BLaER1 treated with 17β-estradiol and CSF1 and Interleukin-3, amounts not matched to agents 10 nM and 100 nM (cell line): ENCODE results near the gene PCBP1.

Experiments used
- H3K27ac ChIP-seq, 11 experiments: shearing (Covaris generic); formaldehyde crosslinking; 2 replicates each; pipeline ENCODE4 v1.8.1; 2022
- H3K27me3 ChIP-seq, 11 experiments: shearing (Covaris generic); formaldehyde crosslinking; 2 replicates each; pipeline ENCODE4 v1.8.1; 2022
- H3K36me3 ChIP-seq, 11 experiments: shearing (Covaris generic); formaldehyde crosslinking; 2 replicates each; pipeline ENCODE4 v1.8.1; 2022
- H3K4me1 ChIP-seq, 10 experiments: shearing (Covaris generic); formaldehyde crosslinking; 2 replicates each; pipeline ENCODE4 v1.8.1; 2022
- H3K4me2 ChIP-seq, 11 experiments: shearing (Covaris generic); formaldehyde crosslinking; 2 replicates each; pipeline ENCODE4 v1.8.1; 2022
- H3K4me3 ChIP-seq, 10 experiments: shearing (Covaris generic); formaldehyde crosslinking; 2 replicates each; pipeline ENCODE4 v1.8.1; 2022
- H3K9ac ChIP-seq, 11 experiments: shearing (Covaris generic); formaldehyde crosslinking; 2 replicates each; pipeline ENCODE4 v1.8.1; 2022
- H3K9me3 ChIP-seq, 11 experiments: shearing (Covaris generic); formaldehyde crosslinking; replicated peaks in 1 of 11; 2 replicates each; pipeline ENCODE4 v1.8.1; 2022
- H4K20me1 ChIP-seq, 11 experiments: shearing (Covaris generic); formaldehyde crosslinking; 2 replicates each; pipeline ENCODE4 v1.8.1; 2022
- Cebpa-rat ChIP-seq, 11 experiments: shearing (Covaris generic); IDR thresholded peaks; 2 replicates each; pipeline ENCODE4 v1.8.1; 2022

PCBP1 gene

GRCh38 chr2:70086838-70087701 is at the start of gene PCBP1:
Gene PCBP1, plus strand, starts transcription at chr2:70087477. Its CDS starts 267 bp downstream, at chr2:70087744.
- peak within 1 kb of the TSS; percentile 86 to 98 (median 92) for H3K4me3 ChIP-seq
- no peaks in the 10 kb centered on the region for H3K27me3 ChIP-seq
- peaks cover 0 to 3% (median 0%) of the 10 kb centered on the region in 11 experiments; a peak in 2 of 22 replicates for H3K9me3 ChIP-seq
- H4K20me1 ChIP-seq = peaks cover 0 to 7% (median 0%) of the 10 kb centered on the region in 11 experiments; a peak in 3 of 22 replicates
- 0 out of 22 replicates have a peak, but pooled peaks of 1 of the 11 experiments have one; percentile 1 for TF ChIP-seq Cebpa-rat (IDR thresholded peaks at IDR 0.05)
- peak within 1 kb of the TSS; percentile 97 to 100 (median 99) for H3K9ac ChIP-seq
- H3K4me2 ChIP-seq = peak within 1 kb of the TSS; percentile 90 to 99 (median 97)
- peaks cover 23 to 42% (median 29%) of the 10 kb centered on the region in 11 experiments; a peak in 21 of 22 replicates for H3K36me3 ChIP-seq
- peak within 1 kb of the TSS; percentile 99 to 100 (median 100) for H3K27ac ChIP-seq
- H3K4me1 ChIP-seq = peaks cover 50 to 67% (median 60%) of the 10 kb centered on the region in 10 experiments

- Histone ChIP-seq H3K9me3 (no peaks in the 10 kb centered on the region), H3K27ac (peak overlapping the region in 4 of 11 experiments; percentile 89 to 99 (median 98); a peak in 7 of 22 replicates), H3K27me3 (no peaks in the 10 kb centered on the region), H3K36me3 (peaks cover 0 to 59% (median 25%) of the 10 kb centered on the region in 11 experiments; a peak in 16 of 22 replicates), H3K4me3 (no peak overlapping the region), H4K20me1 (no peaks in the 10 kb centered on the region), H3K9ac (no peak overlapping the region; a peak in 1 of 22 replicates), H3K4me2 (peak overlapping the region in 4 of 11 experiments; percentile 66 to 90 (median 78); a peak in 7 of 22 replicates), H3K4me1 (peaks cover 0 to 100% (median 29%) of the 10 kb centered on the region in 10 experiments; a peak in 15 of 20 replicates)
- no peak for TF ChIP-seq Cebpa-rat (IDR thresholded peaks at IDR 0.05)
Observed at GRCh38 chr2:70039366-70039765, 47.9 kb upstream of the PCBP1 start.

- Histone ChIP-seq H3K27ac (peak overlapping the region in 7 of 11 experiments; percentile 68 to 99 (median 89); a peak in 13 of 22 replicates), H3K36me3 (peaks cover 0 to 71% (median 31%) of the 10 kb centered on the region in 11 experiments; a peak in 16 of 22 replicates), H3K4me3 (no peak overlapping the region), H3K4me1 (peaks cover 0 to 100% (median 51%) of the 10 kb centered on the region in 10 experiments; a peak in 16 of 20 replicates), H3K9me3 (no peaks in the 10 kb centered on the region), H3K4me2 (peak overlapping the region in 5 of 11 experiments; percentile 39 to 90 (median 74); a peak in 9 of 22 replicates), H3K27me3 (no peaks in the 10 kb centered on the region), H4K20me1 (no peaks in the 10 kb centered on the region), H3K9ac (peak overlapping the region in 3 of 11 experiments; percentile 1 to 91 (median 75); a peak in 5 of 22 replicates)
- TF ChIP-seq Cebpa-rat (IDR thresholded peaks at IDR 0.05) = no peak
Observed at GRCh38 chr2:70041663-70042062, 45.6 kb upstream of the PCBP1 start.

GRCh38 chr2:70042246-70042645 is 45.0 kb upstream of the PCBP1 start:
- Histone ChIP-seq H3K27ac (peak overlapping the region in 10 of 11 experiments; percentile 15 to 99 (median 84); a peak in 17 of 22 replicates), H3K4me3 (no peak overlapping the region), H3K9me3 (no peaks in the 10 kb centered on the region), H3K4me2 (peak overlapping the region in 6 of 11 experiments; percentile 66 to 90 (median 76); a peak in 11 of 22 replicates), H3K4me1 (peaks cover 0 to 100% (median 57%) of the 10 kb centered on the region in 10 experiments; a peak in 16 of 20 replicates), H3K27me3 (no peaks in the 10 kb centered on the region), H3K36me3 (peaks cover 0 to 77% (median 37%) of the 10 kb centered on the region in 11 experiments; a peak in 16 of 22 replicates), H3K9ac (peak overlapping the region in 6 of 11 experiments; percentile 39 to 91 (median 76); a peak in 10 of 22 replicates), H4K20me1 (no peaks in the 10 kb centered on the region)
- TF ChIP-seq Cebpa-rat (IDR thresholded peaks at IDR 0.05) = no peak

GRCh38 chr2:70043252-70043875 is 43.9 kb upstream of the PCBP1 start:
- Histone ChIP-seq H3K36me3 (peaks cover 0 to 86% (median 42%) of the 10 kb centered on the region in 11 experiments; a peak in 17 of 22 replicates), H3K9me3 (no peaks in the 10 kb centered on the region), H3K9ac (peak overlapping the region in 8 of 11 experiments; percentile 26 to 93 (median 76); a peak in 14 of 22 replicates), H4K20me1 (no peaks in the 10 kb centered on the region), H3K4me2 (peak overlapping the region in 9 of 11 experiments; percentile 11 to 90 (median 67); a peak in 17 of 22 replicates), H3K4me1 (peaks cover 0 to 100% (median 65%) of the 10 kb centered on the region in 10 experiments; a peak in 16 of 20 replicates), H3K27ac (peak overlapping the region; percentile 35 to 99 (median 80); a peak in 20 of 22 replicates), H3K27me3 (no peaks in the 10 kb centered on the region), H3K4me3 (no peak overlapping the region)
- TF ChIP-seq Cebpa-rat (IDR thresholded peaks at IDR 0.05) = peak in 10 of 11 experiments; percentile 44 to 100 (median 96); a peak in 20 of 22 replicates

GRCh38 chr2:70044290-70045040 is 42.8 kb upstream of the PCBP1 start:
- Histone ChIP-seq H3K4me1 (peaks cover 0 to 100% (median 66%) of the 10 kb centered on the region in 10 experiments; a peak in 16 of 20 replicates), H3K27ac (peak overlapping the region in 10 of 11 experiments; percentile 35 to 99 (median 84); a peak in 18 of 22 replicates), H4K20me1 (no peaks in the 10 kb centered on the region), H3K9me3 (no peaks in the 10 kb centered on the region), H3K4me3 (no peak overlapping the region), H3K36me3 (peaks cover 0 to 90% (median 48%) of the 10 kb centered on the region in 11 experiments; a peak in 18 of 22 replicates), H3K27me3 (no peaks in the 10 kb centered on the region), H3K4me2 (peak overlapping the region in 7 of 11 experiments; percentile 54 to 90 (median 77); a peak in 12 of 22 replicates), H3K9ac (peak overlapping the region in 8 of 11 experiments; percentile 26 to 93 (median 76); a peak in 13 of 22 replicates)
- no peak for TF ChIP-seq Cebpa-rat (IDR thresholded peaks at IDR 0.05)

GRCh38 chr2:70045405-70045804 is 41.9 kb upstream of the PCBP1 start:
- TF ChIP-seq Cebpa-rat (IDR thresholded peaks at IDR 0.05) = no peak
- Histone ChIP-seq H3K9ac (peak overlapping the region in 7 of 11 experiments; percentile 53 to 93 (median 76); a peak in 12 of 22 replicates), H3K27ac (peak overlapping the region in 9 of 11 experiments; percentile 49 to 99 (median 88); a peak in 17 of 22 replicates)

More at GRCh38 chr2:70045405-70045804, 41.9 kb upstream of the PCBP1 start:
- Histone ChIP-seq H3K4me3 (no peak overlapping the region), H3K4me2 (peak overlapping the region in 7 of 11 experiments; percentile 65 to 90 (median 77); a peak in 13 of 22 replicates), H3K9me3 (no peaks in the 10 kb centered on the region), H4K20me1 (no peaks in the 10 kb centered on the region), H3K36me3 (peaks cover 0 to 91% (median 55%) of the 10 kb centered on the region in 11 experiments; a peak in 19 of 22 replicates), H3K27me3 (no peaks in the 10 kb centered on the region), H3K4me1 (peaks cover 0 to 100% (median 66%) of the 10 kb centered on the region in 10 experiments; a peak in 16 of 20 replicates)
